Stomach (tissue), 4 donors: ENCODE results near the gene GSE1.

Experiments used
- EP300 ChIP-seq: sonication (generic); formaldehyde crosslinking; IDR thresholded peaks from one replicate; pipeline ENCODE4 v1.6.1; 2017; ENCODE audit warnings: antibody characterized with exemption
- POLR2A ChIP-seq, 4 donors: fragments of 450-650 bp; IDR thresholded peaks; one replicate each; pipeline ENCODE4 v1.6.1; 2016; ENCODE audit warnings: antibody characterized with exemption in 4 of 4, control low read depth in 2 of 4, mild to moderate bottlenecking in 1 of 4, moderate library complexity in 1 of 4
- POLR2AphosphoS5 ChIP-seq, 3 donors: sonication (generic); formaldehyde crosslinking; IDR thresholded peaks; one replicate each; pipeline ENCODE4 v1.6.1; 2016; ENCODE audit warnings: antibody characterized with exemption in 3 of 3
- TF ChIP-seq, protein P1 (sequence below), 7 experiments: fragments of 450-650 bp in 4 of 7; fragments of 200-600 bp in 3 of 7; sonication (generic) in 3 of 7; IDR thresholded peaks; one replicate each; pipeline ENCODE4 v1.5.1; 2016 to 2019; ENCODE audit warnings: antibody characterized with exemption in 7 of 7, control low read depth in 2 of 7, mild to moderate bottlenecking in 1 of 7

DNA sequence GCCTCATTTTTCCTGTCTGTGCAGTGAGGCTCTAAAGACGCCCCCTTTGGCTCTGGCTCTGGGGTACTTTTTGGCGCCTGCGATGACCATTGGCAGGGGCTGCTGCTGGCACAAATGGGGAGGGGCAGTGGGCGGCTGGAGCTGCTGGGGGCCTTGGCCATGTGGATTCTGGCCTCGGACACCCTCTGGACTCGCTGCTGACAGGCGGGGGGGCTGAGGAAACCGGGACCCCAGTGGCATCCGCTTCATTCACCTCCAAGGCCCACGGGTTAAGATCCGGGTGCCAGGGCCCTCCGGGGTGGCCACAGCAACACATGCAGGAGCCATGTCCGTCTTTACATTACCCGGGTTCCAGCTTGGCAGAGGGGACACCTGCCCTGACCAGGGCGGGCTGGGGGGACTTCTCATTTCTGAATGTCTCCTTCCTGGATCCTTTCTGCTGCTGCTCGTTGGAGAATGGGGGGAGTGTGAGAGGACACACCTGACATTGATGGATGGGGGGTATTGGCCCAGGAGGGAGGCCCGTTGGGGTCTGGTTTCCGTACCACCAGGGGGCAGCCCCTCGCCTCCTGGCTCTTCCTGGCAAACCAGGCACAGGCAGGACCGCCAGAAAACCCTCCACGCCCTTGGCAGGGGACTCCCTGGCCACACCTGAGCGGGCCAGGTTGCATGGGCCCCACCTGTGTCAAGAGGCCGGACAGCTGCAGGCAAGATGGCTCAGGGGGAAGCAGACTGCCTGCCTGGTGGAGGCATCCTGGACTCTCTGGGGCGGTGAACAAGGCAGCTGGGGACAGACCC, 21.8 kb downstream of the GSE1 start:
- TF ChIP-seq, protein P1, sequence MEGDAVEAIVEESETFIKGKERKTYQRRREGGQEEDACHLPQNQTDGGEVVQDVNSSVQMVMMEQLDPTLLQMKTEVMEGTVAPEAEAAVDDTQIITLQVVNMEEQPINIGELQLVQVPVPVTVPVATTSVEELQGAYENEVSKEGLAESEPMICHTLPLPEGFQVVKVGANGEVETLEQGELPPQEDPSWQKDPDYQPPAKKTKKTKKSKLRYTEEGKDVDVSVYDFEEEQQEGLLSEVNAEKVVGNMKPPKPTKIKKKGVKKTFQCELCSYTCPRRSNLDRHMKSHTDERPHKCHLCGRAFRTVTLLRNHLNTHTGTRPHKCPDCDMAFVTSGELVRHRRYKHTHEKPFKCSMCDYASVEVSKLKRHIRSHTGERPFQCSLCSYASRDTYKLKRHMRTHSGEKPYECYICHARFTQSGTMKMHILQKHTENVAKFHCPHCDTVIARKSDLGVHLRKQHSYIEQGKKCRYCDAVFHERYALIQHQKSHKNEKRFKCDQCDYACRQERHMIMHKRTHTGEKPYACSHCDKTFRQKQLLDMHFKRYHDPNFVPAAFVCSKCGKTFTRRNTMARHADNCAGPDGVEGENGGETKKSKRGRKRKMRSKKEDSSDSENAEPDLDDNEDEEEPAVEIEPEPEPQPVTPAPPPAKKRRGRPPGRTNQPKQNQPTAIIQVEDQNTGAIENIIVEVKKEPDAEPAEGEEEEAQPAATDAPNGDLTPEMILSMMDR (IDR thresholded peaks at IDR 0.05): no peak
- TF ChIP-seq POLR2A (IDR thresholded peaks at IDR 0.05) (no peak), POLR2AphosphoS5 (IDR thresholded peaks at IDR 0.05) (no peak), EP300 (no peak)
